HG02852 (cell line): ENCODE data around the gene DOCK1.

Source experiments
- ATAC-seq: cut with Tn5 transposase; IDR thresholded peaks from one replicate; pipeline ENCODE4 v1.9.1; 2021; ENCODE audit warnings: mild to moderate bottlenecking, moderate library complexity; ENCODE audit not compliant: unreplicated experiment

The DOCK1 gene

GRCh38 chr10:127196282-127197153 is 291.3 kb downstream of the DOCK1 start, which contains the start of gene INSYN2A:
Gene INSYN2A, minus strand, starts transcription at chr10:127196591. Its CDS starts 20,196 bp downstream, at chr10:127176395.
- no peak for ATAC-seq

GRCh38 chr10:127197154-127197432 is 291.9 kb downstream of the DOCK1 start:
- no peak for ATAC-seq

- no peak for ATAC-seq
Measured at GRCh38 chr10:127198307-127198706, 293.1 kb downstream of the DOCK1 start.

- ATAC-seq, result no peak
Measured at GRCh38 chr10:127198721-127199120, 293.5 kb downstream of the DOCK1 start.

GRCh38 chr10:127200646-127201045 is 295.4 kb downstream of the DOCK1 start:
- ATAC-seq, result no peak

- ATAC-seq, result no peak
Measured at GRCh38 chr10:127203067-127203466, 297.8 kb downstream of the DOCK1 start.

- ATAC-seq, result no peak
Measured at GRCh38 chr10:127207081-127207480, 301.9 kb downstream of the DOCK1 start.

- peak; percentile 51 for ATAC-seq
Measured at GRCh38 chr10:127210936-127211466, 305.8 kb downstream of the DOCK1 start.

GRCh38 chr10:127215866-127216265 is 310.6 kb downstream of the DOCK1 start:
- ATAC-seq, result no peak

GRCh38 chr10:127216274-127216673 is 311.0 kb downstream of the DOCK1 start:
- ATAC-seq, result no peak

- no peak for ATAC-seq
Measured at GRCh38 chr10:127216786-127217185, 311.6 kb downstream of the DOCK1 start.

GRCh38 chr10:127218658-127219057 is 313.4 kb downstream of the DOCK1 start:
- ATAC-seq, result no peak

GRCh38 chr10:127221281-127221680 is 316.1 kb downstream of the DOCK1 start:
- ATAC-seq, result no peak

GRCh38 chr10:127227027-127227426 is 321.8 kb downstream of the DOCK1 start:
- no peak for ATAC-seq

GRCh38 chr10:127227663-127228062 is 322.4 kb downstream of the DOCK1 start:
- no peak for ATAC-seq

- ATAC-seq, result no peak
Measured at GRCh38 chr10:127228195-127228787, 323.1 kb downstream of the DOCK1 start.

- no peak for ATAC-seq
Measured at GRCh38 chr10:127234306-127234800, 329.1 kb downstream of the DOCK1 start.

GRCh38 chr10:127236266-127236665 is 331.0 kb downstream of the DOCK1 start:
- no peak for ATAC-seq

- ATAC-seq, result no peak
Measured at GRCh38 chr10:127242914-127243313, 337.7 kb downstream of the DOCK1 start.

GRCh38 chr10:127243490-127244272 is 338.5 kb downstream of the DOCK1 start:
- no peak for ATAC-seq

GRCh38 chr10:127245456-127245855 is 340.2 kb downstream of the DOCK1 start:
- no peak for ATAC-seq
